ENCODE data around the gene SARDH.
A peak's percentile ranks its signal among the peaks of the same experiment; 100 is the strongest.

SARDH gene

GRCh38 chr9:133784731-133785561 lies 46.8 kb upstream of the SARDH start:
- in situ Hi-C loops (cut with HindIII; ENCODE audit: low sequenced_read_pairs) = loop anchor here (5.0 kb wide), 1 partner anchor 212 kb away; no protein-coding TSS in a partner anchor
- no peak for DNase-seq (ENCODE audit: low read depth)
- TF ChIP-seq CTCF (IDR thresholded peaks at IDR 0.05; ENCODE audit: low read depth, low read length, missing control alignments) = no peak
- no peak overlapping the region for H3K4me3 ChIP-seq (ENCODE audit: low read depth, low read length)

GRCh38 chr9:133783331-133783731 lies 45.2 kb upstream of the SARDH start:
- in situ Hi-C loops (cut with HindIII; ENCODE audit: low sequenced_read_pairs) = loop anchor here (5.0 kb wide), 1 partner anchor 214 kb away; no protein-coding TSS in a partner anchor
- no peak for DNase-seq (ENCODE audit: low read depth)
- TF ChIP-seq CTCF (IDR thresholded peaks at IDR 0.05; ENCODE audit: low read depth, low read length, missing control alignments) = no peak
- no peak overlapping the region for H3K4me3 ChIP-seq (ENCODE audit: low read depth, low read length)

GRCh38 chr9:133782157-133783130 lies 44.3 kb upstream of the SARDH start:
- peak; percentile 48 for DNase-seq (ENCODE audit: low read depth)
- no peak overlapping the region for H3K4me3 ChIP-seq (ENCODE audit: low read depth, low read length)
- in situ Hi-C loops (cut with HindIII; ENCODE audit: low sequenced_read_pairs) = loop anchor here (5.0 kb wide), 1 partner anchor 215 kb away; no protein-coding TSS in a partner anchor
- peak; percentile 90 for TF ChIP-seq CTCF (IDR thresholded peaks at IDR 0.05; ENCODE audit: low read depth, low read length, missing control alignments)

- DNase-seq (ENCODE audit: low read depth) = no peak
- in situ Hi-C loops (cut with HindIII; ENCODE audit: low sequenced_read_pairs) = loop anchor here (5.0 kb wide), 1 partner anchor 216 kb away; no protein-coding TSS in a partner anchor
- TF ChIP-seq CTCF (IDR thresholded peaks at IDR 0.05; ENCODE audit: low read depth, low read length, missing control alignments) = no peak
- no peak overlapping the region for H3K4me3 ChIP-seq (ENCODE audit: low read depth, low read length)
These were observed 43.6 kb upstream of the SARDH start for GRCh38 chr9:133781828-133782135.

- DNase-seq (ENCODE audit: low read depth) = no peak
- no peak overlapping the region for H3K4me3 ChIP-seq (ENCODE audit: low read depth, low read length)
- in situ Hi-C loops (cut with HindIII; ENCODE audit: low sequenced_read_pairs) = loop anchor here (5.0 kb wide), 1 partner anchor 216 kb away; no protein-coding TSS in a partner anchor
- no peak for TF ChIP-seq CTCF (IDR thresholded peaks at IDR 0.05; ENCODE audit: low read depth, low read length, missing control alignments)
These were observed 43.0 kb upstream of the SARDH start for GRCh38 chr9:133780962-133781827.
